ENCODE results near the gene RNF11. TPM values are rescaled to one million over a fixed set of nuclear protein-coding genes. Genes with fewer than 3 reads are reported as not detected.

The RNF11 gene
- total RNA-seq, 1 experiment from 2014 or later, result 55.8 TPM

DNA sequence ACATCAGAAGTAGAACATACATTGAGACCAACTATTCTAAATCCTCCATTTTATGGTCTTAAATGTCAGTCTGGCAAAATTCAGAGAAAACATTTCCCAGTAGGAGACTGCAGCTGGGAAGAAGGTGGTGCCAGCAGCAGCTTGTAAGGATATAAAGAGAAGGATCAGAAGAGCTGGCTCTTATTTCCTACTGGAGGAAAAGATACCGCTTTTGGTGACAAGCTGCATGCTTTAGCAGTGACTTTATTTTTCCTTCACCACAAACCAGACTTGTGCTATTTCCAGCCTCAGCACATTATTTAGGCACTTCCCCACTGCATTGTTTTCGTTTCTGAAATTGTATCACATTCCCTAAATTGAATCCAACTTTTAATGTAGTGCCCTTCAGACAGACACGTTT, 28.4 kb downstream of the RNF11 start:
- Histone ChIP-seq H3K27ac (ENCODE audit: insufficient read length, low read depth, low read length) (no peak overlapping the region), H3K79me2 (ENCODE audit: insufficient read depth, low read length) (no peaks in the 10 kb centered on the region; the same call in 1 of the 2 replicates), H2BK20ac (ENCODE audit: low read depth, low read length, poor library complexity, severe bottlenecking) (no peak overlapping the region), H2BK5ac (ENCODE audit: insufficient read length, low read length) (no peak overlapping the region), H3K14ac (ENCODE audit: insufficient read depth, low read length) (no peak overlapping the region), H3K4me1 (ENCODE audit: insufficient read depth, low read length) (no peaks in the 10 kb centered on the region; the same call in 1 of the 2 replicates), H4K8ac (replicated peaks; ENCODE audit: insufficient read length, low read depth, low read length) (no peak overlapping the region), H3K56ac (ENCODE audit: insufficient read length, low read depth, low read length) (no peak overlapping the region), H4K20me1 (ENCODE audit: control insufficient read depth, insufficient read depth, insufficient read length) (no peaks in the 10 kb centered on the region), H3K4ac (ENCODE audit: low read depth, low read length) (no peak overlapping the region), H3K18ac (ENCODE audit: insufficient read length, low read depth, low read length) (no peak overlapping the region), H3K79me1 (ENCODE audit: insufficient read depth, low read depth, low read length, poor library complexity, severe bottlenecking) (no peaks in the 10 kb centered on the region), H3K9ac (ENCODE audit: extremely low read depth, insufficient read length, low read length) (no peak overlapping the region), H2BK120ac (ENCODE audit: low read depth, low read length, poor library complexity, severe bottlenecking) (no peak overlapping the region), H3K4me2 (ENCODE audit: insufficient read depth, insufficient read length, low read length) (no peak overlapping the region), H3K23me2 (ENCODE audit: insufficient read length, low read depth, low read length, poor library complexity, severe bottlenecking) (no peaks in the 10 kb centered on the region), H3T11ph (ENCODE audit: low read length) (no peak overlapping the region), H3K9me3 (ENCODE audit: control insufficient read depth, low read depth, low read length) (no peaks in the 10 kb centered on the region), H3K27me3 (ENCODE audit: insufficient read depth, low read length) (no peaks in the 10 kb centered on the region), H2AK5ac (ENCODE audit: insufficient read length, low read length) (no peak overlapping the region), H2AFZ (ENCODE audit: low read length) (no peak overlapping the region), H3K23ac (ENCODE audit: insufficient read length, low read depth, low read length) (no peak overlapping the region), H4K5ac (ENCODE audit: insufficient read length, low read depth, low read length) (no peak overlapping the region), H4K91ac (ENCODE audit: insufficient read length, low read depth, low read length) (no peak overlapping the region), H2BK12ac (ENCODE audit: insufficient read length, low read depth, low read length) (no peak overlapping the region), H2BK15ac (ENCODE audit: low read depth, low read length) (no peak overlapping the region)
- Mint-ChIP-seq H3K27me3 (ENCODE audit: low read depth) (no peaks in the 10 kb centered on the region), H3K9me3 (no peaks in the 10 kb centered on the region), H3K4me1 (peaks cover 16% of the 10 kb centered on the region in 2 experiments), H3K36me3 (ENCODE audit: insufficient read depth in 1 of 3, low read depth in 3 of 3) (no peaks in the 10 kb centered on the region), H3K27ac (peak overlapping the region in 1 of 3 experiments; percentile 52; a peak in 1 of 7 replicates), H3K4me3 (no peak overlapping the region)
- TF ChIP-seq CTCF (conservative IDR thresholded peaks at IDR 0.05), result no peak
- no CpG with 5 or more reads among the region's 3 CpGs for WGBS (ENCODE audit: extremely low coverage, insufficient read length, low lambda C conversion rate)
- DNase-seq, result no peak

Data from H9 (cell line).